Right kidney (tissue), 9 donors: Measurements from ENCODE around the gene SSR4.
"Not testable (repeated sequence)": the region's sequence is repeated elsewhere in the genome, so short reads cannot be mapped to it uniquely, and the experiment has no call there.

Experiments
- DNase-seq: peaks from one replicate; pipeline ENCODE4 v3.0.0-alpha.2; 2016
- long read RNA-seq, 8 donors: transcript quantifications; one replicate each; lab custom pipeline, GENCODE V29; 2026

Gene SSR4
- long read RNA-seq, donor 1, transcript SSR4-203 (6 exons, 643 nt) = major isoform, 265 of 302 reads
- long read RNA-seq, donor 1, transcript SSR4-210 (5 exons, 701 nt) = minor isoform, 14 of 302 reads
- long read RNA-seq, donor 1, transcript SSR4-201 (7 exons, 1,671 nt) = minor isoform, 6 of 302 reads
- long read RNA-seq, donor 1, partial matches to known transcripts = 14 of 302 reads
- long read RNA-seq, donor 1, other reads (novel, unspliced or antisense) = 0 of 302 reads
- long read RNA-seq, donor 2, transcript SSR4-203 (6 exons, 643 nt) = major isoform, 129 of 151 reads
- long read RNA-seq, donor 2, transcript SSR4-210 (5 exons, 701 nt) = minor isoform, 10 of 151 reads
- long read RNA-seq, donor 2, partial matches to known transcripts = 5 of 151 reads
- long read RNA-seq, donor 2, other reads (novel, unspliced or antisense) = 0 of 151 reads
- long read RNA-seq, donor 3, transcript SSR4-203 (6 exons, 643 nt) = major isoform, 74 of 79 reads
- long read RNA-seq, donor 3, partial matches to known transcripts = 0 of 79 reads
- long read RNA-seq, donor 3, other reads (novel, unspliced or antisense) = 0 of 79 reads
- long read RNA-seq, donor 4, transcript SSR4-203 (6 exons, 643 nt) = major isoform, 117 of 131 reads
- long read RNA-seq, donor 4, transcript SSR4-210 (5 exons, 701 nt) = minor isoform, 7 of 131 reads
- long read RNA-seq, donor 4, transcript SSR4-205 (3 exons, 427 nt) = minor isoform, 5 of 131 reads
- long read RNA-seq, donor 4, partial matches to known transcripts = 0 of 131 reads
- long read RNA-seq, donor 4, other reads (novel, unspliced or antisense) = 0 of 131 reads
- long read RNA-seq, donor 5, transcript SSR4-210 (5 exons, 701 nt) = minor isoform, 6 of 196 reads
- long read RNA-seq, donor 5, transcript SSR4-203 (6 exons, 643 nt) = major isoform, 176 of 196 reads
- long read RNA-seq, donor 5, partial matches to known transcripts = 7 of 196 reads
- long read RNA-seq, donor 5, other reads (novel, unspliced or antisense) = 0 of 196 reads
- long read RNA-seq, donor 6, transcript SSR4-203 (6 exons, 643 nt) = major isoform, 171 of 186 reads
- long read RNA-seq, donor 6, transcript SSR4-205 (3 exons, 427 nt) = minor isoform, 6 of 186 reads
- long read RNA-seq, donor 6, transcript SSR4-210 (5 exons, 701 nt) = minor isoform, 8 of 186 reads
- long read RNA-seq, donor 6, partial matches to known transcripts = 0 of 186 reads
- long read RNA-seq, donor 6, other reads (novel, unspliced or antisense) = 0 of 186 reads
- long read RNA-seq, donor 7, transcript SSR4-210 (5 exons, 701 nt) = minor isoform, 17 of 245 reads
- long read RNA-seq, donor 7, transcript SSR4-203 (6 exons, 643 nt) = major isoform, 211 of 245 reads
- long read RNA-seq, donor 7, transcript SSR4-205 (3 exons, 427 nt) = minor isoform, 5 of 245 reads
- long read RNA-seq, donor 7, partial matches to known transcripts = 7 of 245 reads
- long read RNA-seq, donor 7, other reads (novel, unspliced or antisense) = 0 of 245 reads
- long read RNA-seq, donor 8, transcript SSR4-203 (6 exons, 643 nt) = major isoform, 151 of 170 reads
- long read RNA-seq, donor 8, transcript SSR4-210 (5 exons, 701 nt) = minor isoform, 7 of 170 reads
- long read RNA-seq, donor 8, partial matches to known transcripts = 6 of 170 reads
- long read RNA-seq, donor 8, other reads (novel, unspliced or antisense) = 0 of 170 reads

DNA sequence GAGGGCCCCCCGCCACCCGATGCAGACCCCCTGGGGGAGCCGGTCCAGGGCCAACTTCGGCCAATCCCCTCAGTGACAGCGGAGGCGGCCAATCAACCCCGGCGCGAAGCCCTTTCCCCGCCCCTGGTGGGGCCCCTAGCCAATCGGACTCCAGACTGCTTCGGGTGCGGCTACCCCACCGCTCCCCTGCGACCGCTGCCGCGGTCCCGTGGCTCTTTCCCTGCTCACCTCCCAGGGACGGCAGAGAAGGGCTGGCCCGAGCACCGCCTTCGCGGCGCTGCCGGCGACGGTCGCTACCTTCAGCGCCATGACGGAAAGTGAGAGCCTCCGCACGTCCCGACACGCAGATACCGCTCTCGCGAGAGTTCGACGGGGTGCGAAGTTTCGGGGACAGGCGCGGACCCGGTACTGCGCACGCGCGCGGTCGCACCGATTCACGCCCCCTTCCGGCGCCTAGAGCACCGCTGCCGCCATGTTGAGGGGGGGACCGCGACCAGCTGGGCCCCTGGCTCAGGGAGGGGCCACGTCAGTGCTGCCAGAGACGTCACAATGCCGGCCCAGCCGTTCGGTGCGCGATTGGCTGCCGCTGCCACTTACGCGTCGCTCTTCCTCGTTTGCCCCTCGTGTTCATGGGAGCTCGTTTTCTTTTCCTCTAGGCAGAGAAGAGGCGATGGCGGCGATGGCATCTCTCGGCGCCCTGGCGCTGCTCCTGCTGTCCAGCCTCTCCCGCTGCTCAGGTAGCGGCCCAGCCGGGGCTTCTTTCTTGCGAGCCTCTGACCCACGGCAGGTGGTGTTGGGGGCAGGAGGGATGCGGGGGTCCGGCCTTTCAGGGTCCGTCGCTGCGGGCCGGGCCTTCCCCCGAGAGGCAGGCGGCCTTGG, at the start of gene SSR4, which contains the start of gene IDH3G:
Gene SSR4 (plus strand): TSS at position 651 of the 879 bp plus-strand sequence. CDS start 20 bp downstream, at position 671.
Gene IDH3G (minus strand): TSS at position 358 of the 879 bp plus-strand sequence. CDS start 49 bp downstream, at position 309.
- DNase-seq = peak; percentile 96

GRCh38 chrX:153745067-153745433, 49.4 kb upstream of the SSR4 start:
- not testable (repeated sequence) for DNase-seq

DNA sequence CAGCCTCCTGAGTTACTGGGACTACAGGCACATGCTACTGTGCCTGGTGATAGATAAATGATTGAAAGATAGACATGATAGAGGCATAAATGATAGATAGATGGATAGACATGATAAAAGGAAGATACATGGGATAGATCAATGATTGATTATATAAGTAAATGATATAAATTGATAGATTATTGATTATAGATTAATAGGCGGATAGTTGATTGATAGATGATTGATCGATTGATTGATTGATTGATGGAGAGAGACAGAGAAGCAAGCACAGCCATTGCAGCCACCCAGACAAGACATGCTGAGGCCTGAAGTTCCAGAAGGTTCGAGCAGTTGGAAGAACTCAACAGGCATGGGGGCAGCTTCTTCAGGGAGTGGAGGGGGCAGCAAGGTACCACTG, 48.1 kb upstream of the SSR4 start:
- no peak for DNase-seq

- not testable (repeated sequence) for DNase-seq
Observed at GRCh38 chrX:153746991-153747390, 47.5 kb upstream of the SSR4 start.

GRCh38 chrX:153749017-153749416, 45.5 kb upstream of the SSR4 start:
- not testable (repeated sequence) for DNase-seq

DNA sequence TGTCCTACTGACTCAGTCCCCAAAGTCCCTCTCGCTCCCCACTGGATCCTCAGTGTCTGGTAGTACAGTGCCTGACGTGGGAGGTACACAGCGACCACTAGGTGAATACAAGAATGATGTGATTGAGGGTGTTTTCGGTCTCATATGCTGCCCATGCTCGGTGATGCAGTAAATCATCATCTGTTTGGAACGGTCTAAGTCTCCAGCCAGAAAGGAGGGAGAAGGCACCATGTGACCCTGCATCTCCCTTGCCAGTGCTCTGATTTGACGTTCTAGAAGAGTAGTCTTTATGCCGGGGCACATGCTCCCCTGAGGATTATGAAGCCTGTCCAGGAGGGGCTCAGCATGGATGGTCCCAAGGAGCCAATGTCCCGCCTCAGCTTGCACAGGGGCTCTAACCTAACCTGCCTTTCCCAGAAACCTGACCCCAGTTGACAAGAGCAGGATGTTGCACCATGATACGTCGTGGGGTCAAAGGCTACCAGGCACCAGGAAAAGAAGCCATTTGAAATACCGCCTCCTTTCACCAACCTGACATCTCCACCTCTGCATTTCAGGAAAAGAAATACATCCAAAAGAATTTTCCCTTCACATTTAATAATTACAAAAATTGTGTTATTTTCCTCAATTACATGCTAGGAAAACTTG, 44.2 kb upstream of the SSR4 start:
- DNase-seq = no peak

- no peak for DNase-seq
Observed at GRCh38 chrX:153755136-153755535, 39.3 kb upstream of the SSR4 start.

- no peak for DNase-seq
Observed at GRCh38 chrX:153761863-153762262, 32.6 kb upstream of the SSR4 start.

GRCh38 chrX:153762626-153763173, 31.8 kb upstream of the SSR4 start:
- DNase-seq = no peak

- no peak for DNase-seq
Observed at GRCh38 chrX:153763298-153763932, 31.1 kb upstream of the SSR4 start.

DNA sequence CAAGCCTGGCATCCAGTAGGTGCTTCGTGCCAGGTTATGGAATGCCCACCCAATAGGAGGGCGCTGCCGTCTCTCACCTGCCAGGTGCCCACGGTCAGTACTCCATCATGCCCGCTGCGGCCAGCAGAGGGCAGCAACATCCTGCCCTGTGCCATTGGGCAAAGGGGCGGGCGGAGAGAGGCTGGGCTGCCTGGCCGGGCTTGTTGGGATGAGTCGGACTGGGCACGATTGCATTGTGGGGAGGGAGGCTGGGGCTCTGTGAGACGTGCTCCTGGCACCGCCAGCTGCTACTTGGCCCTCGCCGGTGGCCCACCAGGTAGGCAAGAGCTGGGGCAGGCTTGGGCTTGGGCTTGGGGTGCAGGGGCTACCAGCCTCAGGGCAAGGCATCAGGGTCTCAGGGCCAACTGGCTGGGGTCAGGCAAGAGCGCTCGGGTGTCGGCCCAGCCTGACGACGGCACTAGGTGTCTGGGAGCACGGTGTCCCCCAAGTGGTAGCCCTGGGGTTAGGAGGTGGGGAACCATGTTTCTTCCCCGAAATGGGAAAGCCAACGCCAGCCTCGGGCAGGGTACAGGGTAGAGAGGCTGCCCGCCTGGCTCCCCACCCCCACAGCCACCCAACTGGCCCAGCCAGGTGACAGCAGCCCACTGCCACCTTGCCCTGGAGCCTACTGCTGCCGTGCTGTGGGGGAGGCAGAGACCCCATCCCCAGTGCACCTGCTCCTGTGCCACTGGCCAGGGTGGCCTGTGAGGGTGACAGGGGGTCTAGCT, 30.3 kb upstream of the SSR4 start, which contains the start of gene PLXNB3:
Gene PLXNB3 (plus strand): TSS at position 261 of the 767 bp plus-strand sequence. CDS start 1,287 bp downstream, outside the sequence.
- DNase-seq = no peak

- no peak for DNase-seq
Observed at GRCh38 chrX:153764786-153765137, 29.7 kb upstream of the SSR4 start.

GRCh38 chrX:153765138-153766079, 29.1 kb upstream of the SSR4 start:
- DNase-seq = no peak

DNA sequence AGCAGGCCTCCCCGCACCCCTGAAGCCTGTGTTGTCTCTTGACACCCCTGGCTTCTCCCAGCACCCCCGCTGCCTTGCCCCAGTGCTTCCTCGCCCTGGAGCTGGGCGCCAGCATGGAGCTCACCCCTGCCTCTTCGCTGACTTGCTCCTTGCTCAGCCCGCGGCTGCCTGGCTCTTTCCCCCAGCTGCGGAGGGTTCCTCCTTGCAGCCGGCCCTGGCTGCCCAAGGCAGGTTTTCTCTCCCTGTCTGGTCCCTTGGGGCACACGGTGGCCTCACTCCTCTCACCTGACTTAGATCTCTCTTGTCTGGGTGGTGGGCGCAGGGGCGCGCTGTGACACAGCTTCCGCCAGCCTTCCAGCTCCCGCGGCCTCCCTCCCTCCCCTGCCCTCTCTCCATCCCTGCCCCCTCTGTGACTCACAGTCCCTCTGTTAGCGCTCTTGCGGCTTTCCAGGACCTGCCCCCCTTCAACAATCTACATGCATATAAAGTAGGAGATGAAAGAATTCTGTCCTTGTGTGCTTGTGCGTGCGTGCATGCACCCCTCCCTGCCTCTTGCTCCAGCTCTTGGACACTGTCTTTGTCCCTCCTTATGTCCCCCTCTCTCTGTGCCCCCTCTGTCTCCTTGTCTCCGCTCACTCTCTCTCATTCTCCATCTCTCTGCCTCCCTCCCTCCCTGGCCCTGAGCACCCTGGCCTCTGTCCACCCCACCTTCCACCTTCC, 28.2 kb upstream of the SSR4 start:
- no peak for DNase-seq

DNA sequence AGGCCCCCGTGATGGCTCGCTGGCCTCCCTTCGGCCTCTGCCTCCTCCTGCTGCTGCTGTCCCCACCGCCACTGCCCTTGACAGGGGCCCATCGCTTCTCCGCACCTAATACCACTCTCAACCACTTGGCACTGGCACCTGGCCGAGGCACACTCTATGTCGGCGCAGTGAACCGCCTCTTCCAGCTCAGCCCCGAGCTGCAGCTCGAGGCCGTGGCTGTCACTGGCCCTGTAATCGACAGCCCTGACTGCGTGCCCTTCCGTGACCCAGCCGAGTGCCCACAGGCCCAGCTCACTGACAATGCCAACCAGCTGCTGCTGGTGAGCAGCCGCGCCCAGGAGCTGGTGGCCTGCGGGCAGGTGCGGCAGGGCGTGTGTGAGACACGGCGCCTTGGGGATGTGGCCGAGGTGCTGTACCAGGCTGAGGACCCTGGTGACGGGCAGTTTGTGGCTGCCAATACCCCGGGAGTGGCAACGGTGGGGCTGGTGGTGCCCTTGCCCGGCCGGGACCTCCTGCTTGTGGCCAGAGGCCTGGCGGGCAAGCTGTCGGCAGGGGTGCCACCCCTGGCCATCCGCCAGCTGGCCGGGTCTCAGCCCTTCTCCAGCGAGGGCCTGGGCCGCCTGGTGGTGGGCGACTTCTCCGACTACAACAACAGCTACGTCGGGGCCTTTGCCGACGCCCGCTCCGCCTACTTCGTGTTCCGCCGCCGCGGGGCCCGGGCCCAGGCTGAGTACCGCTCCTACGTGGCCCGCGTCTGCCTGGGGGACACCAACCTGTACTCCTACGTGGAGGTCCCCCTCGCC, 27.4 kb upstream of the SSR4 start:
- no peak for DNase-seq
